Activated T-helper 1 cell treated with anti-CD3 and anti-CD28 coated beads, Interleukin-2, amount 50 U/mL, for 16 hours (primary cell): ENCODE data around the gene RAPGEF5.

ENCODE experiments used
- DNase-seq, 2 donors: peaks; one replicate each; pipeline ENCODE4 v3.0.0-alpha.2; 2020; ENCODE audit warnings: low read depth in 1 of 2, low spot score in 1 of 2

Gene RAPGEF5

GRCh38 chr7:22129166-22129565 is 227.8 kb downstream of the RAPGEF5 start:
- DNase-seq, result no peak

GRCh38 chr7:22128528-22128920 is 228.4 kb downstream of the RAPGEF5 start:
- no peak for DNase-seq

GRCh38 chr7:22127835-22128527 is 229.0 kb downstream of the RAPGEF5 start:
- no peak for DNase-seq

- DNase-seq, result no peak
Measured at GRCh38 chr7:22125436-22125835, 231.5 kb downstream of the RAPGEF5 start.

GRCh38 chr7:22124941-22125340 is 232.0 kb downstream of the RAPGEF5 start:
- DNase-seq, result no peak

- no peak for DNase-seq
Measured at GRCh38 chr7:22123139-22123538, 233.8 kb downstream of the RAPGEF5 start.

- DNase-seq, result no peak
Measured at GRCh38 chr7:22121702-22122474, 235.1 kb downstream of the RAPGEF5 start.

GRCh38 chr7:22120391-22121053 is 236.4 kb downstream of the RAPGEF5 start:
- DNase-seq, result no peak

- no peak for DNase-seq
Measured at GRCh38 chr7:22117222-22117621, 239.7 kb downstream of the RAPGEF5 start.

GRCh38 chr7:22116451-22117030 is 240.4 kb downstream of the RAPGEF5 start:
- no peak for DNase-seq

GRCh38 chr7:22115689-22116088 is 241.3 kb downstream of the RAPGEF5 start:
- DNase-seq, result no peak

- no peak for DNase-seq
Measured at GRCh38 chr7:22114440-22114981, 242.4 kb downstream of the RAPGEF5 start.

- no peak for DNase-seq
Measured at GRCh38 chr7:22113041-22113440, 243.9 kb downstream of the RAPGEF5 start.

GRCh38 chr7:22111661-22112060 is 245.3 kb downstream of the RAPGEF5 start:
- DNase-seq, result no peak

GRCh38 chr7:22110881-22111280 is 246.1 kb downstream of the RAPGEF5 start:
- no peak for DNase-seq

- DNase-seq, result peak; percentile 9 to 17
Measured at GRCh38 chr7:22110227-22110839, 246.6 kb downstream of the RAPGEF5 start.

GRCh38 chr7:22109761-22110160 is 247.2 kb downstream of the RAPGEF5 start:
- DNase-seq, result no peak

GRCh38 chr7:22108151-22108845 is 248.7 kb downstream of the RAPGEF5 start:
- no peak for DNase-seq

GRCh38 chr7:22105550-22105949 is 251.4 kb downstream of the RAPGEF5 start:
- DNase-seq, result no peak
